Measurements from ENCODE around the gene CLEC4M.

DNA sequence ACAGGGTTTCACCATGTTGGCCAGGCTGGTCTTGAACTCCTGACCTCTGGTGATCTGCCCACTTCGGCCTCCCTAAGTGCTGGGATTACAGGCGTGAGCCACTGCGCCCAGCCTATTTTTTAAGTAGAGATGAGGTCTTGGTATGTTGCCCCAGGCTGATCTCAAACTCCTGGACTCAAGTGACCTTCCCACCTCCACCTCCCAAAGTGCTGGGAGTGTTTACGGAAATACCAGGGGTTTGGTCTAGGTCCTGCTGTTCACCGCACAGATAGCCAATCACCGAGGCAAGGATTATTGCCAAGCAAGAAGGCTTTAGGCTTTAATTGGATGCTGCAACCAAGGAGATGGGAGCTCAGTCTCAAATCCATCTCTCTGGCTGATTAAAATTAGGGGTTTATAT lies 42.7 kb upstream of the CLEC4M start:
- TF ChIP-seq GATA2 (IDR thresholded peaks at IDR 0.05; ENCODE audit: low read depth, low read length) (no peak), GATA3 (IDR thresholded peaks at IDR 0.05; ENCODE audit: low read depth, low read length) (no peak)

Measured in SH-SY5Y (cell line).